Endothelial cell of umbilical vein (primary cell): Measurements from ENCODE around the gene RPRML. TPM values are rescaled to one million over a fixed set of nuclear protein-coding genes. Genes with fewer than 3 reads are reported as not detected.
A peak's percentile ranks its signal among the peaks of the same experiment; 100 is the strongest.

Experiments
- BruUV-seq: library from RNA; stranded (reverse); fragments of 400-500 nt; replicated peaks from 2 replicates; lab custom pipeline; 2021; lab: Mats Ljungman, UMichigan
- CTCF ChIA-PET: fragments of 300-600, 350-600 bp; sonication (Branson Sonifier 250); formaldehyde crosslinking; loops from one replicate; lab custom pipeline; 2021; ENCODE audit warnings: antibody characterized with exemption, inconsistent platforms; lab: Charles Lee
- POLR2A ChIA-PET: fragments of 300-600, 350-600 bp; sonication (Branson Sonifier 250); formaldehyde crosslinking; loops from one replicate; lab custom pipeline; 2021; ENCODE audit warnings: antibody characterized with exemption, inconsistent platforms; lab: Charles Lee
- DNase-seq: peaks from one replicate; pipeline ENCODE4 v3.0.0-alpha.2; 2011; ENCODE audit warnings: low read depth, low spot score
- FAIRE-seq: peaks from 2 replicates; lab custom pipeline; 2011; peaks lifted over from hg19 to GRCh38; lab: Jason Lieb, UNC
- H2AFZ ChIP-seq: 2 replicates; pipeline ENCODE4 v1.6.0; 2012; ENCODE audit warnings: low read depth, low read length, control low read depth, inconsistent platforms
- H3K27ac ChIP-seq: 2 replicates; pipeline ENCODE4 v1.5.1; 2011; ENCODE audit warnings: low read depth, mild to moderate bottlenecking, control low read depth, low read length, moderate library complexity; ENCODE audit not compliant: insufficient read depth
- H3K27me3 ChIP-seq, 2 experiments: 2 replicates each; pipeline versions ENCODE4 v1.6.0 to v1.6.1; 2011; ENCODE audit warnings: low read length in 2 of 2, mixed read lengths in 1 of 2; ENCODE audit not compliant: control insufficient read depth in 2 of 2, insufficient read depth in 2 of 2
- H3K36me3 ChIP-seq, 2 experiments: 2 replicates in 1 of 2; 3 replicates in 1 of 2; pipeline ENCODE4 v1.5.1; 2011; ENCODE audit warnings: low read length in 2 of 2, mild to moderate bottlenecking in 1 of 2, moderate library complexity in 1 of 2; ENCODE audit not compliant: control insufficient read depth in 2 of 2, insufficient read depth in 2 of 2; ENCODE audit errors: extremely low read depth in 1 of 2
- H3K4me1 ChIP-seq: 3 replicates; pipeline ENCODE4 v1.5.1; 2011; ENCODE audit warnings: mild to moderate bottlenecking, low read length; ENCODE audit not compliant: control insufficient read depth, insufficient read depth; ENCODE audit errors: extremely low read depth
- H3K4me2 ChIP-seq: 2 replicates; pipeline ENCODE4 v1.6.1; 2011; ENCODE audit warnings: low read length, control low read depth, mixed read lengths; ENCODE audit not compliant: insufficient read depth
- H3K4me3 ChIP-seq, 3 experiments: fragments of 200-600 bp in 1 of 3; sonication (generic), shearing (Covaris generic) in 1 of 3; replicated peaks in 1 of 3; 2 replicates each; pipeline ENCODE4 v1.5.1; 2011 to 2016; ENCODE audit warnings: control low read depth in 3 of 3, low read length in 3 of 3, mild to moderate bottlenecking in 2 of 3, inconsistent platforms in 1 of 3, low read depth in 1 of 3, moderate library complexity in 1 of 3; ENCODE audit not compliant: insufficient read depth in 1 of 3
- H3K79me2 ChIP-seq: 2 replicates; pipeline ENCODE4 v1.6.0; 2012; ENCODE audit warnings: low read length, inconsistent platforms; ENCODE audit not compliant: control insufficient read depth, insufficient read depth
- H3K9ac ChIP-seq: replicated peaks from 2 replicates; pipeline ENCODE3; 2011; ENCODE audit warnings: low read length, control low read depth; ENCODE audit not compliant: insufficient read depth; ENCODE audit errors: extremely low read depth
- H3K9me1 ChIP-seq: replicated peaks from 3 replicates; pipeline ENCODE4 v1.6.0; 2011; ENCODE audit warnings: mild to moderate bottlenecking, low read length; ENCODE audit not compliant: control insufficient read depth, insufficient read depth; ENCODE audit errors: extremely low read depth
- H3K9me3 ChIP-seq: replicated peaks from 2 replicates; pipeline ENCODE4 v1.5.1; 2012; ENCODE audit warnings: low read length, inconsistent platforms; ENCODE audit not compliant: control insufficient read depth, insufficient read depth
- H4K20me1 ChIP-seq: replicated peaks from 2 replicates; pipeline ENCODE3; 2011; ENCODE audit warnings: mild to moderate bottlenecking, low read length; ENCODE audit not compliant: control insufficient read depth, insufficient read depth; ENCODE audit errors: extremely low read depth
- CTCF ChIP-seq, 2 donors: IDR thresholded peaks; 1 replicate in 1 of 2; 2 replicates in 1 of 2; pipeline ENCODE4 v1.5.1; 2011; ENCODE audit warnings: low read length in 2 of 2, mild to moderate bottlenecking in 2 of 2, moderate library complexity in 2 of 2, control low read depth in 1 of 2, inconsistent platforms in 1 of 2, low read depth in 1 of 2; ENCODE audit not compliant: insufficient read depth in 1 of 2; ENCODE audit errors: extremely low read depth in 1 of 2
- EZH2 ChIP-seq: IDR thresholded peaks from 2 replicates; pipeline ENCODE4 v1.6.1; 2012; ENCODE audit warnings: borderline replicate concordance, low read depth, mild to moderate bottlenecking, moderate library complexity, low read length, inconsistent platforms; ENCODE audit not compliant: severe bottlenecking
- FOS ChIP-seq: IDR thresholded peaks from 2 replicates; pipeline ENCODE4 v1.6.1; 2011; ENCODE audit warnings: mild to moderate bottlenecking, low read length, moderate library complexity, borderline replicate concordance; ENCODE audit not compliant: insufficient read depth
- GATA2 ChIP-seq: IDR thresholded peaks from 2 replicates; pipeline ENCODE4 v1.7.0; 2011; ENCODE audit warnings: low read depth, mild to moderate bottlenecking, moderate library complexity, mixed read lengths, low read length; ENCODE audit not compliant: insufficient read length, insufficient read depth
- JUN ChIP-seq: IDR thresholded peaks from 2 replicates; pipeline ENCODE4 v1.6.1; 2011; ENCODE audit warnings: borderline replicate concordance, low read depth; ENCODE audit not compliant: insufficient read length, insufficient read depth
- MAX ChIP-seq: IDR thresholded peaks from 2 replicates; pipeline ENCODE4 v1.6.1; 2011; ENCODE audit not compliant: insufficient read depth, insufficient read length
- MYC ChIP-seq: IDR thresholded peaks from one replicate; pipeline ENCODE4 v1.6.1; 2011; ENCODE audit warnings: mild to moderate bottlenecking, low read depth, low read length
- POLR2A ChIP-seq: IDR thresholded peaks from 2 replicates; pipeline ENCODE4 v1.6.1; 2012; ENCODE audit warnings: low read depth, mild to moderate bottlenecking, control low read depth, low read length
- POLR2AphosphoS5 ChIP-seq: IDR thresholded peaks from 2 replicates; pipeline ENCODE4 v1.6.1; 2012; ENCODE audit warnings: low read depth, mild to moderate bottlenecking, control low read depth, low read length, moderate library complexity; ENCODE audit not compliant: insufficient read depth
- dilution Hi-C: fragments of 300-500 bp; cut with MboI; formaldehyde crosslinking; loops from one replicate; pipeline ENCODE4 v1.15.0; 2019; ENCODE audit warnings: low sequenced_read_pairs; ENCODE audit not compliant: extremely low pct_ligation_motif_present
- intact Hi-C: fragments of 100-400 bp; cut with micrococcal nuclease; formaldehyde crosslinking; loops from one replicate; pipeline ENCODE4 v1.10.0; 2022
- polyA plus RNA-seq, 4 experiments: library from polyadenylated mRNA; depleted of rRNA in 3 of 4; stranded (reverse) in 3 of 4; unstranded in 1 of 4; fragments of >200 nt; gene quantifications; 2 replicates each; pipeline versions ENCODE4 v1.2.1 to v1.2.3, GENCODE V29; 2011 to 2012; ENCODE audit warnings: missing spikeins in 1 of 4
- total RNA-seq: library from RNA; stranded (reverse); gene quantifications from 2 replicates; pipeline ENCODE4 v1.2.3, GENCODE V29; 2021

RPRML gene
- total and polyA plus RNA-seq, 2 donors (not counting 3 experiments of a cell fraction or from before 2014, with no cell fraction given): 0.08 TPM; not detected in 1

- H3K4me1 ChIP-seq: peaks cover 36% of the 10 kb centered on the region
- dilution Hi-C loops: no loop called here
- TF ChIP-seq POLR2AphosphoS5 (no peak), POLR2A (no peak), EZH2 (no peak), CTCF (IDR thresholded peaks at IDR 0.05; ENCODE audit: extremely low read depth in 1 of 2, insufficient read depth in 1 of 2, low read depth in 1 of 2, low read length in 2 of 2) (no peak), JUN (no peak), MYC (no peak), GATA2 (no peak), MAX (no peak), FOS (no peak)
- H3K9me3 ChIP-seq: no peaks in the 10 kb centered on the region
- BruUV-seq: no TSS peak
- no peak overlapping the region for H3K4me2 ChIP-seq
- no peaks in the 10 kb centered on the region for H3K27me3 ChIP-seq
- H3K79me2 ChIP-seq: peaks cover 52% of the 10 kb centered on the region
- peaks cover 23% of the 10 kb centered on the region in 2 experiments for H3K36me3 ChIP-seq
- ChIA-PET POLR2A (no interaction called here), CTCF (interaction anchor here (0.7 to 5.4 kb wide), 4 partner anchors 9 to 88 kb away, joined by 3 to 36 read pairs (median 4); no protein-coding TSS in a partner anchor)
- intact Hi-C loops: no loop called here
- FAIRE-seq (no peak), DNase-seq (no peak)
- peak overlapping the region; percentile 77 for H3K27ac ChIP-seq
- H3K9me1 ChIP-seq: no peaks in the 10 kb centered on the region
- peak overlapping the region; percentile 36 for H3K9ac ChIP-seq
- H3K4me3 ChIP-seq: no peak overlapping the region
- H4K20me1 ChIP-seq: no peaks in the 10 kb centered on the region
- H2AFZ ChIP-seq: no peak overlapping the region
Measured at GRCh38 chr17:46930051-46930450, 49.0 kb downstream of the RPRML start.
